ENCODE data around the gene EFCAB14. TPM values are rescaled to one million over a fixed set of nuclear protein-coding genes. Genes with fewer than 3 reads are reported as not detected.

EFCAB14 gene
- total and polyA plus RNA-seq, 9 of the 15 experiments (the other 6 are each of a cell fraction or from before 2014, with no cell fraction given): 7.3 to 49.0 (median 37.3) TPM

DNA sequence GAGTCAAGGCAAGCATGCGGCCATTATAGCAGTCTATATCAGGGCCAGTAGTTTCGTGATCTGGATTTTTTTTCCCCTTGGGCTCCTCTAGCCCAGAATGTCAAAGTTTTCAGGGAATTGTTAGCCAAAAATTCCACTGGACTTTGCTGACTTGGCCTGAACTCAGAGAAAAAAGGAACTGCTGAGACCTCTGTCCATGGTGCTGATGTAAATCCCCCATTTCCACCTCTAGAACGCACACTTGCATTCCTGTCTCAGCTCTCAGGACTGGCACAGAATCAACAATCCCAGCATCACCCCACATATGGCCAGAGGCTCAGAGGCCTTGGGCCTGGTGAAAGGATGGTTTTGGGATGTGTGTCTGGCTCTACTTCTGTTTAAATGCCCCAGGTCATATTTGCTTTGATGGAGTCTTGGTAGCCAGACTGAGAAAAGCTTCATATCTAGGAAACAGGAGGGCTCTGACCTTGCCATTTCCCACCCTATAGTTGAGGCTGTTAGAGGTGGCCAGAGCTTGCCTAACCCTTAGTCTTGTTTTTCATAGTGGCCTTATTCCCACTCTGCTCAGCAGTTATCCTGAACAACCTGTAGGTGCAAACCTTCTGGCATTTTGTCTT lies 16.9 kb upstream of the EFCAB14 start (continued):
- TF ChIP-seq, protein P1, sequence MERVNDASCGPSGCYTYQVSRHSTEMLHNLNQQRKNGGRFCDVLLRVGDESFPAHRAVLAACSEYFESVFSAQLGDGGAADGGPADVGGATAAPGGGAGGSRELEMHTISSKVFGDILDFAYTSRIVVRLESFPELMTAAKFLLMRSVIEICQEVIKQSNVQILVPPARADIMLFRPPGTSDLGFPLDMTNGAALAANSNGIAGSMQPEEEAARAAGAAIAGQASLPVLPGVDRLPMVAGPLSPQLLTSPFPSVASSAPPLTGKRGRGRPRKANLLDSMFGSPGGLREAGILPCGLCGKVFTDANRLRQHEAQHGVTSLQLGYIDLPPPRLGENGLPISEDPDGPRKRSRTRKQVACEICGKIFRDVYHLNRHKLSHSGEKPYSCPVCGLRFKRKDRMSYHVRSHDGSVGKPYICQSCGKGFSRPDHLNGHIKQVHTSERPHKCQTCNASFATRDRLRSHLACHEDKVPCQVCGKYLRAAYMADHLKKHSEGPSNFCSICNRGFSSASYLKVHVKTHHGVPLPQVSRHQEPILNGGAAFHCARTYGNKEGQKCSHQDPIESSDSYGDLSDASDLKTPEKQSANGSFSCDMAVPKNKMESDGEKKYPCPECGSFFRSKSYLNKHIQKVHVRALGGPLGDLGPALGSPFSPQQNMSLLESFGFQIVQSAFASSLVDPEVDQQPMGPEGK (CRISPR knock-in tag; IDR thresholded peaks at IDR 0.05; ENCODE audit: borderline replicate concordance): no peak
- 0 out of 2 replicates have a peak, but pooled peaks have one; percentile 17 for TF ChIP-seq RB1 (IDR thresholded peaks at IDR 0.05; ENCODE audit: low read depth)
- no peak for TF ChIP-seq IRF1 (CRISPR knock-in tag; IDR thresholded peaks at IDR 0.05; ENCODE audit: borderline replicate concordance)
- TF ChIP-seq RBM15 (IDR thresholded peaks at IDR 0.05; ENCODE audit: insufficient read depth, low read length): no peak
- peak in 1 of 2 experiments; percentile 86; a peak in 2 of 4 replicates for TF ChIP-seq RCOR1 (IDR thresholded peaks at IDR 0.05; ENCODE audit: borderline replicate concordance in 1 of 2, low read depth in 2 of 2, low read length in 2 of 2)
- no peak for TF ChIP-seq PHF8 (IDR thresholded peaks at IDR 0.05; ENCODE audit: borderline replicate concordance, low read length)
- no peak for TF ChIP-seq EP300 (IDR thresholded peaks at IDR 0.05; ENCODE audit: low read length)
- TF ChIP-seq MIER1 (IDR thresholded peaks at IDR 0.05; ENCODE audit: low read depth): peak; percentile 98
- no peak for TF ChIP-seq ATF4 (CRISPR knock-in tag; IDR thresholded peaks at IDR 0.05)
- TF ChIP-seq CCNT2 (IDR thresholded peaks at IDR 0.05; ENCODE audit: borderline replicate concordance, extremely low read depth, insufficient read length, low read depth, low read length): no peak
- TF ChIP-seq ZNF431 (CRISPR knock-in tag; IDR thresholded peaks at IDR 0.05): no peak
- TF ChIP-seq RFX7 (CRISPR knock-in tag; IDR thresholded peaks at IDR 0.05): no peak
- no peak for TF ChIP-seq ZNF57 (CRISPR knock-in tag; IDR thresholded peaks at IDR 0.05)
- peak; percentile 41; the same call in 1 of the 2 replicates for TF ChIP-seq ZNF263 (CRISPR knock-in tag; IDR thresholded peaks at IDR 0.05; ENCODE audit: borderline replicate concordance)
- TF ChIP-seq ZFP36 (IDR thresholded peaks at IDR 0.05; ENCODE audit: low read depth, low read length, partially characterized antibody): no peak
- TF ChIP-seq CHCHD3 (CRISPR knock-in tag; IDR thresholded peaks at IDR 0.05): no peak
- TF ChIP-seq POLR3G (IDR thresholded peaks at IDR 0.05; ENCODE audit: extremely low read depth, insufficient read length, insufficient replicate concordance): no peak
- no peak for TF ChIP-seq ZNF217 (CRISPR knock-in tag; IDR thresholded peaks at IDR 0.05)
- TF ChIP-seq ZBTB49 (CRISPR knock-in tag; IDR thresholded peaks at IDR 0.05; ENCODE audit: borderline replicate concordance): no peak
- TF ChIP-seq, protein P2, sequence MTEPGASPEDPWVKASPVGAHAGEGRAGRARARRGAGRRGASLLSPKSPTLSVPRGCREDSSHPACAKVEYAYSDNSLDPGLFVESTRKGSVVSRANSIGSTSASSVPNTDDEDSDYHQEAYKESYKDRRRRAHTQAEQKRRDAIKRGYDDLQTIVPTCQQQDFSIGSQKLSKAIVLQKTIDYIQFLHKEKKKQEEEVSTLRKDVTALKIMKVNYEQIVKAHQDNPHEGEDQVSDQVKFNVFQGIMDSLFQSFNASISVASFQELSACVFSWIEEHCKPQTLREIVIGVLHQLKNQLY (CRISPR knock-in tag; conservative IDR thresholded peaks at IDR 0.05): peak in 1 of 2 experiments; percentile 63; a peak in 1 of 4 replicates
- TF ChIP-seq FOXK1 (CRISPR knock-in tag; IDR thresholded peaks at IDR 0.05; ENCODE audit: borderline replicate concordance): no peak

Measured in K562 (cell line).